Mesenchymal stem cell (in vitro differentiated cells and primary cell): Measurements from ENCODE around the gene CHRNA4.

Experiments
- DNase-seq: peaks from one replicate; pipeline ENCODE4 v3.0.0-alpha.2; 2013
- H2AFZ ChIP-seq: one replicate; pipeline ENCODE4 v1.6.1; 2013; ENCODE audit warnings: low read depth, mild to moderate bottlenecking, control low read depth, inconsistent platforms, low read length, moderate library complexity
- H2AK5ac ChIP-seq: 2 replicates; pipeline ENCODE4 v1.6.1; 2013; ENCODE audit warnings: low read length, moderate library complexity, mild to moderate bottlenecking, inconsistent platforms; ENCODE audit not compliant: severe bottlenecking
- H2BK120ac ChIP-seq: one replicate; pipeline ENCODE4 v1.6.1; 2013; ENCODE audit warnings: low read depth, mild to moderate bottlenecking, inconsistent platforms, low read length, moderate library complexity
- H2BK12ac ChIP-seq, 2 experiments: one replicate each; pipeline ENCODE4 v1.6.1; 2013; ENCODE audit warnings: inconsistent platforms in 2 of 2, low read length in 2 of 2, mild to moderate bottlenecking in 2 of 2, moderate library complexity in 2 of 2, control low read depth in 1 of 2
- H2BK15ac ChIP-seq: one replicate; pipeline ENCODE4 v1.6.1; 2013; ENCODE audit warnings: mild to moderate bottlenecking, low read depth, inconsistent platforms; ENCODE audit not compliant: poor library complexity, severe bottlenecking
- H2BK5ac ChIP-seq: 2 replicates; pipeline ENCODE4 v1.6.1; 2013; ENCODE audit warnings: low read depth, mild to moderate bottlenecking, low read length, control low read depth, inconsistent platforms; ENCODE audit not compliant: poor library complexity, severe bottlenecking
- H3K14ac ChIP-seq, 2 experiments: one replicate each; pipeline ENCODE4 v1.6.1; 2013; ENCODE audit warnings: inconsistent platforms in 2 of 2, low read length in 2 of 2, control low read depth in 1 of 2, mild to moderate bottlenecking in 1 of 2, moderate library complexity in 1 of 2
- H3K18ac ChIP-seq, 2 experiments: one replicate each; pipeline ENCODE4 v1.6.1; 2013; ENCODE audit warnings: inconsistent platforms in 2 of 2, low read length in 2 of 2, control low read depth in 1 of 2, low read depth in 1 of 2, mild to moderate bottlenecking in 1 of 2
- H3K23ac ChIP-seq, 2 experiments: one replicate each; pipeline ENCODE4 v1.6.1; 2013; ENCODE audit warnings: inconsistent platforms in 2 of 2, low read length in 2 of 2, mild to moderate bottlenecking in 2 of 2, moderate library complexity in 2 of 2, control low read depth in 1 of 2
- H3K27ac ChIP-seq: 2 replicates; pipeline ENCODE4 v1.5.1; 2013; ENCODE audit warnings: mild to moderate bottlenecking, moderate library complexity, low read length, control low read depth, inconsistent platforms; ENCODE audit not compliant: poor library complexity, severe bottlenecking
- H3K27me3 ChIP-seq, 2 experiments: 2 replicates each; pipeline versions ENCODE4 v1.6.1 to v1.7.0; 2013; ENCODE audit warnings: low read length in 2 of 2, mild to moderate bottlenecking in 2 of 2, moderate library complexity in 2 of 2, control low read depth in 1 of 2, inconsistent platforms in 1 of 2; ENCODE audit not compliant: control insufficient read depth in 1 of 2, insufficient read depth in 1 of 2
- H3K36me3 ChIP-seq, 2 experiments: 2 replicates each; pipeline versions ENCODE4 v1.6.1 to v1.7.0; 2013; ENCODE audit warnings: low read length in 2 of 2, control low read depth in 1 of 2, inconsistent platforms in 1 of 2, low read depth in 1 of 2, mild to moderate bottlenecking in 1 of 2; ENCODE audit not compliant: insufficient read depth in 2 of 2, control insufficient read depth in 1 of 2
- H3K4ac ChIP-seq, 2 experiments: one replicate each; pipeline ENCODE4 v1.6.1; 2013; ENCODE audit warnings: inconsistent platforms in 2 of 2, low read length in 2 of 2, mild to moderate bottlenecking in 2 of 2, moderate library complexity in 2 of 2, control low read depth in 1 of 2, low read depth in 1 of 2
- H3K4me1 ChIP-seq: 2 replicates; pipeline ENCODE4 v1.6.1; 2013; ENCODE audit warnings: low read depth, low read length, control low read depth; ENCODE audit not compliant: control insufficient read depth, insufficient read depth
- H3K4me2 ChIP-seq: 2 replicates; pipeline ENCODE4 v1.6.1; 2013; ENCODE audit warnings: low read length, mild to moderate bottlenecking, inconsistent platforms; ENCODE audit not compliant: poor library complexity, severe bottlenecking
- H3K4me3 ChIP-seq, 2 experiments: 2 replicates each; pipeline versions ENCODE4 v1.5.1 to v1.7.0; 2013; ENCODE audit warnings: low read length in 2 of 2, mild to moderate bottlenecking in 2 of 2, control low read depth in 1 of 2, low read depth in 1 of 2; ENCODE audit not compliant: insufficient read depth in 1 of 2
- H3K79me1 ChIP-seq: replicated peaks from 2 replicates; pipeline ENCODE4 v1.6.1; 2013; ENCODE audit warnings: mild to moderate bottlenecking, control low read depth, low read length, inconsistent platforms; ENCODE audit not compliant: poor library complexity, severe bottlenecking
- H3K9ac ChIP-seq: 2 replicates; pipeline ENCODE4 v1.7.0; 2013; ENCODE audit warnings: mild to moderate bottlenecking, low read length, moderate library complexity
- H3K9me3 ChIP-seq: 2 replicates; pipeline ENCODE4 v1.7.0; 2013; ENCODE audit warnings: mild to moderate bottlenecking, low read length; ENCODE audit not compliant: control insufficient read depth
- H4K8ac ChIP-seq: one replicate; pipeline ENCODE4 v1.6.1; 2013; ENCODE audit warnings: inconsistent platforms, mild to moderate bottlenecking, low read length, moderate library complexity
- H4K91ac ChIP-seq: one replicate; pipeline ENCODE4 v1.6.1; 2013; ENCODE audit warnings: mild to moderate bottlenecking, low read length, inconsistent platforms
- WGBS: methylation state at CpG from one replicate; pipeline ENCODE4 v1.1.7; 2013; ENCODE audit warnings: mixed read lengths; 5-methylcytosine and 5-hydroxymethylcytosine counted together

CHRNA4 gene

DNA sequence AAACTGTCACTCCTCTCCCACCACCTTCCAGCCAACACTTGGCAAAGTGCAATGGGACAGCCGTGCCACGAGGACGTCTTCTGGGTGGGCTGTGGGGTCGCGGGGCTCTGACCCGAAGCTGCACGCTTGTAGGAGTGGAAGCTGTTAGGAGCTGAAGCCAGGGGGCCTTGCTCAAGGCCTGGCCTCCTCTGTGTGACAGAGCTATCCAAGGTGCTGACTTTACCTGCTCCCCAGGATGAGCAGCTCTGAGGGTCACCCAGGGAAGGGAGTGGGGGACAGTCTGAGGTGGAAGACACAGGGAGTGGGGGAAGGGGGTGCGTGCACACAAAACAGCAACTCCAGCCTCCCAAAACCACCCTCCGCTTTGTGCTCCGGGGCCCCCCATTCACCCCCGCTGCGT is 17.5 kb upstream of the CHRNA4 start:
- H3K27me3 ChIP-seq: peaks cover 43 to 62% of the 10 kb centered on the region in 2 experiments
- no peaks in the 10 kb centered on the region for H3K79me1 ChIP-seq
- no peak overlapping the region for H3K18ac ChIP-seq
- H2AK5ac ChIP-seq: no peak overlapping the region
- H4K91ac ChIP-seq: no peak overlapping the region
- H3K4me2 ChIP-seq: no peak overlapping the region
- no peak overlapping the region for H3K4me3 ChIP-seq
- no peak overlapping the region for H2BK12ac ChIP-seq
- H3K36me3 ChIP-seq: no peaks in the 10 kb centered on the region
- H2BK120ac ChIP-seq: no peak overlapping the region
- H2BK5ac ChIP-seq: no peak overlapping the region
- no peak overlapping the region for H3K14ac ChIP-seq
- H3K4me1 ChIP-seq: peaks cover 9% of the 10 kb centered on the region
- no peak overlapping the region for H3K4ac ChIP-seq
- no peak for DNase-seq
- WGBS: 65% methylated on average over 12 of the region's 12 CpGs
- no peak overlapping the region for H3K27ac ChIP-seq
- H3K9ac ChIP-seq: no peak overlapping the region
- H4K8ac ChIP-seq: no peak overlapping the region
- no peak overlapping the region for H3K23ac ChIP-seq
- H2BK15ac ChIP-seq: no peak overlapping the region
- H3K9me3 ChIP-seq: no peaks in the 10 kb centered on the region
- H2AFZ ChIP-seq: no peak overlapping the region

GRCh38 chr20:63377951-63378381 is 16.8 kb upstream of the CHRNA4 start:
- H3K18ac ChIP-seq: no peak overlapping the region
- H3K23ac ChIP-seq: no peak overlapping the region
- H3K9ac ChIP-seq: no peak overlapping the region
- no peaks in the 10 kb centered on the region for H3K9me3 ChIP-seq
- no peaks in the 10 kb centered on the region for H3K36me3 ChIP-seq
- no peak overlapping the region for H3K27ac ChIP-seq
- no peak overlapping the region for H3K4ac ChIP-seq
- H2BK15ac ChIP-seq: no peak overlapping the region
- no peak overlapping the region for H3K4me3 ChIP-seq
- no peak overlapping the region for H2BK120ac ChIP-seq
- H3K27me3 ChIP-seq: peaks cover 50 to 65% of the 10 kb centered on the region in 2 experiments
- H2BK12ac ChIP-seq: no peak overlapping the region
- DNase-seq: no peak
- no peak overlapping the region for H4K91ac ChIP-seq
- H3K14ac ChIP-seq: no peak overlapping the region
- no peak overlapping the region for H2AK5ac ChIP-seq
- H3K4me1 ChIP-seq: peaks cover 9% of the 10 kb centered on the region
- H3K79me1 ChIP-seq: no peaks in the 10 kb centered on the region
- H3K4me2 ChIP-seq: no peak overlapping the region
- H2AFZ ChIP-seq: no peak overlapping the region
- WGBS: 70% methylated on average over 15 of the region's 15 CpGs
- H2BK5ac ChIP-seq: no peak overlapping the region
- H4K8ac ChIP-seq: no peak overlapping the region

GRCh38 chr20:63377256-63377941 is 16.2 kb upstream of the CHRNA4 start:
- no peak for DNase-seq
- Histone ChIP-seq H2BK15ac (no peak overlapping the region), H2AFZ (no peak overlapping the region), H2BK120ac (no peak overlapping the region), H2AK5ac (no peak overlapping the region), H2BK12ac (no peak overlapping the region), H3K4me3 (no peak overlapping the region), H3K27me3 (peaks cover 54 to 62% of the 10 kb centered on the region in 2 experiments), H3K4me2 (no peak overlapping the region), H3K79me1 (no peaks in the 10 kb centered on the region), H4K8ac (no peak overlapping the region), H3K18ac (no peak overlapping the region), H3K4ac (no peak overlapping the region), H3K4me1 (peaks cover 9% of the 10 kb centered on the region), H3K36me3 (no peaks in the 10 kb centered on the region), H3K14ac (no peak overlapping the region), H3K23ac (no peak overlapping the region), H4K91ac (no peak overlapping the region), H2BK5ac (no peak overlapping the region), H3K9ac (no peak overlapping the region), H3K27ac (no peak overlapping the region), H3K9me3 (no peaks in the 10 kb centered on the region)
- 49% methylated on average over 32 of the region's 32 CpGs for WGBS

DNA sequence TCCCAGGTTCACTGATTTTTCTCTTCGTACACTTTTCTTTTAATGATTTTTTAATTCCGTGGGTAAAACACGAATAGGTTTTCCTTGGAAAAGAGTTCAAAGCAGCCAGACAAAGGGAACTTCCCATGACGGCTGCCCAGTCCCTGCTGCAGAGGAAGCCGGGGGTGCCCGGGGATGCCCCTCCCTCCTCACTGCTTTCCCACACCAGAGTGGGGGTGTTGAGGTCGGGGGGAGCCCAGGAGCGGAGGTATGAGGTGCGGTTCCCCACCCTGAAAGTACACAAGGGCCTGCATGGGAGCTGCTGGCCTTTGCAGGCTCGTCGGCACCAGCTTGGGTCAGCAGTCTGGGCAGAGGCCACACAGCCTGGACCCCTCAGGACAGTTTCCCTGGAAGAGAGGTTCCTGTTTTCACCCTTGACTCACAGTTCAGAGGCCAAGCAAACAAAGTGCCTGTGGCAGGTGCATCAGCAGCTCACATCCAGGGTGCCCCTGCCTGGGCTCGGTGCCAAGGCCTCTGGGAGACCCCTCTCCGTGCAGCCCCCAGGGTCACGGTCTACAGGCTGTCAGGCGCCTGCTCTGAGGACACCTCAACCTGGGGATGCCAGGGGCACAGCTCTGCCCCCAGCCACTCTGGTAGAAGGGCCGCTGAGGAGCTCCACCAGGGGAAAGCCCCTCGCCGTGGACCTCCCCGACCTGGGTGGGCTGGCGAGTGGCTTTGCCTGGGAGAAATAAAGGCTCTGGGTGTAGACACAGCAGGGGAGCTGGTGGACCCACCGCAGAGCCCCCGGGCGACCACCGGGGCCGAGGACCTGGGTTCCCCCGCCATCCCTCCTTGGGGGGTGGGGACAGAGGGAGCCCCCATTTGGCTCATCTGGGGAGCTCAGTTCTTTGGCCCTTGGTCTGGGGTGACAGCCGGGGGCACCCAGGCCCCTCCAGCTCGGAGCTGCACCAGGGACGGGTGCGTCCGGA is 15.4 kb upstream of the CHRNA4 start:
- no peaks in the 10 kb centered on the region for H3K36me3 ChIP-seq
- no peak overlapping the region for H3K27ac ChIP-seq
- H2BK5ac ChIP-seq: no peak overlapping the region
- no peak overlapping the region for H4K91ac ChIP-seq
- WGBS: 80% methylated on average over 31 of the region's 31 CpGs
- H3K4ac ChIP-seq: no peak overlapping the region
- no peak overlapping the region for H3K23ac ChIP-seq
- DNase-seq: no peak
- no peak overlapping the region for H4K8ac ChIP-seq
- H3K4me1 ChIP-seq: peaks cover 9% of the 10 kb centered on the region
- H3K4me2 ChIP-seq: no peak overlapping the region
- no peak overlapping the region for H2BK120ac ChIP-seq
- peaks cover 53 to 63% of the 10 kb centered on the region in 2 experiments for H3K27me3 ChIP-seq
- H3K79me1 ChIP-seq: no peaks in the 10 kb centered on the region
- no peaks in the 10 kb centered on the region for H3K9me3 ChIP-seq
- H2AFZ ChIP-seq: no peak overlapping the region
- H2AK5ac ChIP-seq: no peak overlapping the region
- H3K14ac ChIP-seq: no peak overlapping the region
- H2BK15ac ChIP-seq: no peak overlapping the region
- H3K9ac ChIP-seq: no peak overlapping the region
- H2BK12ac ChIP-seq: no peak overlapping the region
- no peak overlapping the region for H3K18ac ChIP-seq
- H3K4me3 ChIP-seq: no peak overlapping the region
